GM23338 (cell line): ENCODE data around the gene SYT17. TPM values are rescaled to one million over a fixed set of nuclear protein-coding genes. Genes with fewer than 3 reads are reported as not detected.

Source experiments
- ATAC-seq: fragments of 200-7000 bp; cut with Tn5 transposase; 3 replicates; pipeline ENCODE4 v1.9.1; 2020
- DNase-seq: peaks from one replicate; pipeline ENCODE4 v3.0.0-alpha.2; 2015; ENCODE audit warnings: low spot score
- H2AFZ ChIP-seq: fragments of 200-600 bp; sonication (generic); 2 replicates; pipeline ENCODE4 v1.8.0; 2016; ENCODE audit warnings: antibody characterized with exemption, mild to moderate bottlenecking, moderate library complexity
- H3F3A ChIP-seq: fragments of 200-600 bp; sonication (generic); replicated peaks from 2 replicates; pipeline ENCODE4 v1.8.0; 2017; ENCODE audit warnings: antibody characterized with exemption, mixed run types, low read depth
- H3K27ac ChIP-seq: fragments of 200-600 bp; sonication (generic); 2 replicates; pipeline ENCODE4 v1.6.1; 2016; ENCODE audit warnings: low read depth
- H3K27me3 ChIP-seq: fragments of 200-600 bp; sonication (generic); 2 replicates; pipeline ENCODE4 v1.8.0; 2016; ENCODE audit warnings: mild to moderate bottlenecking, mixed run types, moderate library complexity; ENCODE audit not compliant: insufficient read depth
- H3K36me3 ChIP-seq: fragments of 200-600 bp; sonication (generic); 2 replicates; pipeline ENCODE4 v1.8.0; 2016; ENCODE audit warnings: mild to moderate bottlenecking; ENCODE audit not compliant: insufficient read depth
- H3K4me1 ChIP-seq: fragments of 200-600 bp; sonication (generic); 2 replicates; pipeline ENCODE4 v1.8.0; 2016; ENCODE audit warnings: mild to moderate bottlenecking, moderate library complexity; ENCODE audit not compliant: insufficient read depth
- H3K4me2 ChIP-seq: fragments of 200-600 bp; sonication (generic); 2 replicates; pipeline ENCODE4 v1.7.1; 2017; ENCODE audit warnings: mixed run types
- H3K4me3 ChIP-seq: fragments of 200-600 bp; sonication (generic); 2 replicates; pipeline ENCODE4 v1.6.1; 2016; ENCODE audit warnings: mixed run types
- H3K79me2 ChIP-seq: fragments of 200-600 bp; sonication (generic); replicated peaks from 2 replicates; pipeline ENCODE4 v1.8.0; 2017; ENCODE audit warnings: mild to moderate bottlenecking; ENCODE audit not compliant: insufficient read depth
- H3K9me2 ChIP-seq: fragments of 200-600 bp; sonication (generic); 2 replicates; pipeline ENCODE4 v1.8.0; 2017; ENCODE audit not compliant: insufficient read depth
- H4K20me1 ChIP-seq: fragments of 200-600 bp; sonication (generic); replicated peaks from 2 replicates; pipeline ENCODE4 v1.8.0; 2017; ENCODE audit warnings: mild to moderate bottlenecking; ENCODE audit not compliant: insufficient read depth
- H3K27ac Mint-ChIP-seq: 2 replicates; pipeline ENCODE4 v1.8.0; 2020; ENCODE audit warnings: inconsistent platforms, mild to moderate bottlenecking, moderate library complexity, mixed read lengths
- H3K27me3 Mint-ChIP-seq: 3 replicates; pipeline ENCODE4 v1.8.0; 2022; ENCODE audit warnings: low read depth, mild to moderate bottlenecking, moderate library complexity, mixed read lengths, inconsistent platforms; ENCODE audit not compliant: insufficient read depth, poor library complexity
- H3K36me3 Mint-ChIP-seq: 3 replicates; pipeline ENCODE4 v1.8.0; 2021; ENCODE audit warnings: low read depth, mild to moderate bottlenecking, inconsistent platforms, moderate library complexity, mixed read lengths
- H3K4me1 Mint-ChIP-seq: 3 replicates; pipeline ENCODE4 v1.8.0; 2020; ENCODE audit warnings: mild to moderate bottlenecking, inconsistent platforms, mixed read lengths
- H3K4me3 Mint-ChIP-seq: 3 replicates; pipeline ENCODE4 v1.8.0; 2021; ENCODE audit warnings: moderate library complexity, mild to moderate bottlenecking, inconsistent platforms, mixed read lengths
- H3K9me3 Mint-ChIP-seq: 3 replicates; pipeline ENCODE4 v1.8.0; 2020; ENCODE audit warnings: moderate library complexity, mild to moderate bottlenecking, inconsistent platforms, mixed read lengths
- EZH2 ChIP-seq: fragments of 200-600 bp; sonication (generic); IDR thresholded peaks from one replicate; pipeline ENCODE4 v1.8.0; 2017; ENCODE audit warnings: antibody characterized with exemption, mild to moderate bottlenecking, low read depth; ENCODE audit not compliant: unreplicated experiment
- NANOG ChIP-seq: IDR thresholded peaks from 2 replicates; pipeline ENCODE4 v1.6.1; 2016; ENCODE audit warnings: antibody characterized with exemption, borderline replicate concordance
- polyA plus RNA-seq: library from polyadenylated mRNA; unstranded; fragments of >200 nt; fragmentation: Nextera tagmentation; extraction: Ambion mirVana; gene quantifications from 2 replicates; pipeline ENCODE4 v1.2.1, GENCODE V29; 2016
- total RNA-seq: library from RNA; depleted of rRNA; stranded (reverse); fragments of >200 nt; shearing (Covaris generic); gene quantifications from 2 replicates; pipeline ENCODE4 v1.2.3, GENCODE V29; 2014
- TF ChIP-seq, protein P1 (sequence below): fragments of 250-450 bp; sonication (Bioruptor Pico); IDR thresholded peaks from 2 replicates; pipeline ENCODE4 v1.5.0; 2020; ENCODE audit warnings: mild to moderate bottlenecking, moderate library complexity
- TF ChIP-seq, protein P2 (sequence below): IDR thresholded peaks from one replicate; pipeline ENCODE4 v1.6.1; 2018; ENCODE audit warnings: antibody characterized with exemption; ENCODE audit not compliant: unreplicated experiment

The SYT17 gene
- total and polyA plus RNA-seq, 2 experiments from 2014 or later: 5.3 to 9.5 TPM

DNA sequence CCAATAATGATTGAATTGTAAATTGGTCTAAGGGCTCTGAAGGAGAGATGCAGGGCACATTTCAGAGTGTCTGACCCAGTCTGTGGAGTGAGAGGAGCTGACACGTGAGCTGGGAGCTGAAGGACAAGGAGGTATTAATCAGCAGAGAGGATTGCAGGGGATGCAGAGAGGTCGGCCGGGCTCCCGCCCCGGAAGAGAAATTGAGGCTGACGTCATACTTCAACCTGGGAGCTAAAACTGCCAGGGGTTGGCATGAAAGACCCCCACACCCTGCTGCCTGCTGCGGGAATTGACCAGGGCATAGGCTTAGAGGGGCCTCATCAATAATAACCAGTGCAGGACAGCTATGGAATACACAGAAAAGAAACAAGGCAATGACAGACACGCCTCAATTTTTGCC, 63.8 kb downstream of the SYT17 start:
- no peaks in the 10 kb centered on the region for H3K9me2 ChIP-seq
- H3K27ac Mint-ChIP-seq: no peak overlapping the region
- no peak overlapping the region for H3K4me3 ChIP-seq
- ATAC-seq: no peak
- no peak for DNase-seq
- no peaks in the 10 kb centered on the region for H4K20me1 ChIP-seq
- no peaks in the 10 kb centered on the region for H3K79me2 ChIP-seq
- H3K4me1 Mint-ChIP-seq: peaks cover 17% of the 10 kb centered on the region
- H3K4me2 ChIP-seq: no peak overlapping the region
- no peaks in the 10 kb centered on the region for H3F3A ChIP-seq
- no peaks in the 10 kb centered on the region for H3K27me3 ChIP-seq
- H3K4me3 Mint-ChIP-seq: no peak overlapping the region
- H2AFZ ChIP-seq: no peak overlapping the region
- peaks cover 10% of the 10 kb centered on the region; the same call in 1 of the 2 replicates for H3K4me1 ChIP-seq
- peaks cover 3% of the 10 kb centered on the region for H3K27me3 Mint-ChIP-seq
- no peak overlapping the region for H3K27ac ChIP-seq
- peaks cover 24% of the 10 kb centered on the region for H3K9me3 Mint-ChIP-seq
- peaks cover 23% of the 10 kb centered on the region for H3K36me3 Mint-ChIP-seq
- H3K36me3 ChIP-seq: no peaks in the 10 kb centered on the region
- TF ChIP-seq EZH2: no peak
- no peak for TF ChIP-seq NANOG
- TF ChIP-seq, protein P1, sequence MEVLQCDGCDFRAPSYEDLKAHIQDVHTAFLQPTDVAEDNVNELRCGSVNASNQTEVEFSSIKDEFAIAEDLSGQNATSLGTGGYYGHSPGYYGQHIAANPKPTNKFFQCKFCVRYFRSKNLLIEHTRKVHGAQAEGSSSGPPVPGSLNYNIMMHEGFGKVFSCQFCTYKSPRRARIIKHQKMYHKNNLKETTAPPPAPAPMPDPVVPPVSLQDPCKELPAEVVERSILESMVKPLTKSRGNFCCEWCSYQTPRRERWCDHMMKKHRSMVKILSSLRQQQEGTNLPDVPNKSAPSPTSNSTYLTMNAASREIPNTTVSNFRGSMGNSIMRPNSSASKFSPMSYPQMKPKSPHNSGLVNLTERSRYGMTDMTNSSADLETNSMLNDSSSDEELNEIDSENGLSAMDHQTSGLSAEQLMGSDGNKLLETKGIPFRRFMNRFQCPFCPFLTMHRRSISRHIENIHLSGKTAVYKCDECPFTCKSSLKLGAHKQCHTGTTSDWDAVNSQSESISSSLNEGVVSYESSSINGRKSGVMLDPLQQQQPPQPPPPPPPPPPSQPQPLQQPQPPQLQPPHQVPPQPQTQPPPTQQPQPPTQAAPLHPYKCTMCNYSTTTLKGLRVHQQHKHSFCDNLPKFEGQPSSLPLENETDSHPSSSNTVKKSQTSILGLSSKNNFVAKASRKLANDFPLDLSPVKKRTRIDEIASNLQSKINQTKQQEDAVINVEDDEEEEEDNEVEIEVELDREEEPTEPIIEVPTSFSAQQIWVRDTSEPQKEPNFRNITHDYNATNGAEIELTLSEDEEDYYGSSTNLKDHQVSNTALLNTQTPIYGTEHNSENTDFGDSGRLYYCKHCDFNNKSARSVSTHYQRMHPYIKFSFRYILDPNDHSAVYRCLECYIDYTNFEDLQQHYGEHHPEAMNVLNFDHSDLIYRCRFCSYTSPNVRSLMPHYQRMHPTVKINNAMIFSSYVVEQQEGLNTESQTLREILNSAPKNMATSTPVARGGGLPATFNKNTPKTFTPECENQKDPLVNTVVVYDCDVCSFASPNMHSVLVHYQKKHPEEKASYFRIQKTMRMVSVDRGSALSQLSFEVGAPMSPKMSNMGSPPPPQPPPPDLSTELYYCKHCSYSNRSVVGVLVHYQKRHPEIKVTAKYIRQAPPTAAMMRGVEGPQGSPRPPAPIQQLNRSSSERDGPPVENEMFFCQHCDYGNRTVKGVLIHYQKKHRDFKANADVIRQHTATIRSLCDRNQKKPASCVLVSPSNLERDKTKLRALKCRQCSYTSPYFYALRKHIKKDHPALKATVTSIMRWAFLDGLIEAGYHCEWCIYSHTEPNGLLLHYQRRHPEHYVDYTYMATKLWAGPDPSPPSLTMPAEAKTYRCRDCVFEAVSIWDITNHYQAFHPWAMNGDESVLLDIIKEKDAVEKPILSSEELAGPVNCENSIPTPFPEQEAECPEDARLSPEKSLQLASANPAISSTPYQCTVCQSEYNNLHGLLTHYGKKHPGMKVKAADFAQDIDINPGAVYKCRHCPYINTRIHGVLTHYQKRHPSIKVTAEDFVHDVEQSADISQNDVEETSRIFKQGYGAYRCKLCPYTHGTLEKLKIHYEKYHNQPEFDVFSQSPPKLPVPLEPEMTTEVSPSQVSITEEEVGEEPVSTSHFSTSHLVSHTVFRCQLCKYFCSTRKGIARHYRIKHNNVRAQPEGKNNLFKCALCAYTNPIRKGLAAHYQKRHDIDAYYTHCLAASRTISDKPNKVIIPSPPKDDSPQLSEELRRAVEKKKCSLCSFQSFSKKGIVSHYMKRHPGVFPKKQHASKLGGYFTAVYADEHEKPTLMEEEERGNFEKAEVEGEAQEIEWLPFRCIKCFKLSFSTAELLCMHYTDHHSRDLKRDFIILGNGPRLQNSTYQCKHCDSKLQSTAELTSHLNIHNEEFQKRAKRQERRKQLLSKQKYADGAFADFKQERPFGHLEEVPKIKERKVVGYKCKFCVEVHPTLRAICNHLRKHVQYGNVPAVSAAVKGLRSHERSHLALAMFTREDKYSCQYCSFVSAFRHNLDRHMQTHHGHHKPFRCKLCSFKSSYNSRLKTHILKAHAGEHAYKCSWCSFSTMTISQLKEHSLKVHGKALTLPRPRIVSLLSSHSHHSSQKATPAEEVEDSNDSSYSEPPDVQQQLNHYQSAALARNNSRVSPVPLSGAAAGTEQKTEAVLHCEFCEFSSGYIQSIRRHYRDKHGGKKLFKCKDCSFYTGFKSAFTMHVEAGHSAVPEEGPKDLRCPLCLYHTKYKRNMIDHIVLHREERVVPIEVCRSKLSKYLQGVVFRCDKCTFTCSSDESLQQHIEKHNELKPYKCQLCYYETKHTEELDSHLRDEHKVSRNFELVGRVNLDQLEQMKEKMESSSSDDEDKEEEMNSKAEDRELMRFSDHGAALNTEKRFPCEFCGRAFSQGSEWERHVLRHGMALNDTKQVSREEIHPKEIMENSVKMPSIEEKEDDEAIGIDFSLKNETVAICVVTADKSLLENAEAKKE (CRISPR knock-in tag): no peak
- TF ChIP-seq, protein P2, sequence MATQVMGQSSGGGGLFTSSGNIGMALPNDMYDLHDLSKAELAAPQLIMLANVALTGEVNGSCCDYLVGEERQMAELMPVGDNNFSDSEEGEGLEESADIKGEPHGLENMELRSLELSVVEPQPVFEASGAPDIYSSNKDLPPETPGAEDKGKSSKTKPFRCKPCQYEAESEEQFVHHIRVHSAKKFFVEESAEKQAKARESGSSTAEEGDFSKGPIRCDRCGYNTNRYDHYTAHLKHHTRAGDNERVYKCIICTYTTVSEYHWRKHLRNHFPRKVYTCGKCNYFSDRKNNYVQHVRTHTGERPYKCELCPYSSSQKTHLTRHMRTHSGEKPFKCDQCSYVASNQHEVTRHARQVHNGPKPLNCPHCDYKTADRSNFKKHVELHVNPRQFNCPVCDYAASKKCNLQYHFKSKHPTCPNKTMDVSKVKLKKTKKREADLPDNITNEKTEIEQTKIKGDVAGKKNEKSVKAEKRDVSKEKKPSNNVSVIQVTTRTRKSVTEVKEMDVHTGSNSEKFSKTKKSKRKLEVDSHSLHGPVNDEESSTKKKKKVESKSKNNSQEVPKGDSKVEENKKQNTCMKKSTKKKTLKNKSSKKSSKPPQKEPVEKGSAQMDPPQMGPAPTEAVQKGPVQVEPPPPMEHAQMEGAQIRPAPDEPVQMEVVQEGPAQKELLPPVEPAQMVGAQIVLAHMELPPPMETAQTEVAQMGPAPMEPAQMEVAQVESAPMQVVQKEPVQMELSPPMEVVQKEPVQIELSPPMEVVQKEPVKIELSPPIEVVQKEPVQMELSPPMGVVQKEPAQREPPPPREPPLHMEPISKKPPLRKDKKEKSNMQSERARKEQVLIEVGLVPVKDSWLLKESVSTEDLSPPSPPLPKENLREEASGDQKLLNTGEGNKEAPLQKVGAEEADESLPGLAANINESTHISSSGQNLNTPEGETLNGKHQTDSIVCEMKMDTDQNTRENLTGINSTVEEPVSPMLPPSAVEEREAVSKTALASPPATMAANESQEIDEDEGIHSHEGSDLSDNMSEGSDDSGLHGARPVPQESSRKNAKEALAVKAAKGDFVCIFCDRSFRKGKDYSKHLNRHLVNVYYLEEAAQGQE: no peak
